HepG2 (cell line): ENCODE data around the gene JMJD6. TPM values are rescaled to one million over a fixed set of nuclear protein-coding genes. Genes with fewer than 3 reads are reported as not detected.

Source experiments
- ATAD3A ChIP-seq: sonication (generic); formaldehyde crosslinking; IDR thresholded peaks from 2 replicates; pipeline ENCODE4 v1.4.0; 2020; ENCODE audit warnings: missing genetic modification reagents
- NR2F1 ChIP-seq, 2 experiments: fragments of 450-650 bp in 1 of 2; formaldehyde crosslinking in 1 of 2; IDR thresholded peaks; 2 replicates each; pipeline versions ENCODE4 v1.5.0 to v1.6.1; 2016 to 2020; ENCODE audit warnings: mild to moderate bottlenecking in 1 of 2, missing compliant biosample characterization in 1 of 2, missing genetic modification reagents in 1 of 2, moderate library complexity in 1 of 2
- NRL ChIP-seq: sonication (generic); formaldehyde crosslinking; IDR thresholded peaks from 2 replicates; pipeline ENCODE4 v1.5.0; 2020; ENCODE audit warnings: missing genetic modification reagents, mild to moderate bottlenecking, moderate library complexity, borderline replicate concordance
- RBM39 ChIP-seq: fragments of 200-400 bp; formaldehyde crosslinking; IDR thresholded peaks from one replicate; pipeline ENCODE4 v1.6.1; 2018; ENCODE audit warnings: antibody characterized with exemption, mild to moderate bottlenecking, low read depth, low read length; ENCODE audit not compliant: poor library complexity, severe bottlenecking
- ZNF230 ChIP-seq: sonication (generic); formaldehyde crosslinking; IDR thresholded peaks from 2 replicates; pipeline ENCODE4 v1.4.0; 2020; ENCODE audit warnings: mild to moderate bottlenecking, missing genetic modification reagents
- ZNF468 ChIP-seq: sonication (generic); formaldehyde crosslinking; IDR thresholded peaks from 2 replicates; pipeline ENCODE4 v1.8.0; 2022; ENCODE audit warnings: mild to moderate bottlenecking, moderate library complexity, missing genetic modification reagents
- ZNF703 ChIP-seq: sonication (generic); formaldehyde crosslinking; IDR thresholded peaks from 2 replicates; pipeline ENCODE4 v1.5.1; 2020; ENCODE audit warnings: missing genetic modification reagents, mild to moderate bottlenecking, moderate library complexity, borderline replicate concordance
- ZNF83 ChIP-seq: sonication (generic); formaldehyde crosslinking; IDR thresholded peaks from 2 replicates; pipeline ENCODE4 v1.4.0; 2020; ENCODE audit warnings: missing genetic modification reagents, mild to moderate bottlenecking, borderline replicate concordance
- ZSCAN29 ChIP-seq: sonication (generic); formaldehyde crosslinking; conservative IDR thresholded peaks from 2 replicates; pipeline ENCODE4 v1.4.0; 2020; ENCODE audit warnings: mild to moderate bottlenecking, missing genetic modification reagents
- ZSCAN9 ChIP-seq: IDR thresholded peaks from 2 replicates; pipeline ENCODE4 v1.6.1; 2016; ENCODE audit warnings: borderline replicate concordance
- polyA plus RNA-seq, 8 experiments: library from polyadenylated mRNA; depleted of rRNA in 3 of 8; stranded (reverse) in 7 of 8; unstranded in 1 of 8; fragments of >200 nt; fragmentation: Illumina TruSeq in 4 of 8; extraction: Trizol in 4 of 8; gene quantifications; 2 replicates each; pipeline versions ENCODE4 v1.2.1 to v1.2.3, GENCODE V29; 2011 to 2016; ENCODE audit warnings: low read depth in 4 of 8, missing spikeins in 1 of 8, mixed read lengths in 1 of 8; ENCODE audit not compliant: insufficient read depth in 1 of 8
- total RNA-seq, 5 experiments: library from RNA; depleted of rRNA; stranded (reverse); fragments of >200 nt; fragmentation: Illumina TruSeq; extraction: Trizol; gene quantifications; 2 replicates each; pipeline ENCODE4 v1.2.3, GENCODE V29; 2016; ENCODE audit warnings: low read depth in 1 of 5
- TF ChIP-seq, protein P1 (sequence below): IDR thresholded peaks from 2 replicates; pipeline ENCODE4 v1.6.1; 2016; ENCODE audit warnings: missing compliant biosample characterization, missing genetic modification reagents, borderline replicate concordance
- TF ChIP-seq, protein P2 (sequence below): sonication (generic); formaldehyde crosslinking; IDR thresholded peaks from 2 replicates; pipeline ENCODE4 v1.4.0; 2020; ENCODE audit warnings: mild to moderate bottlenecking, missing genetic modification reagents
- TF ChIP-seq, protein P3 (sequence below): sonication (generic); formaldehyde crosslinking; IDR thresholded peaks from 2 replicates; pipeline ENCODE4 v1.4.0; 2020; ENCODE audit warnings: mild to moderate bottlenecking, missing genetic modification reagents

JMJD6 gene
- total and polyA plus RNA-seq, 2 of the 13 experiments (the other 11 are each of a cell fraction or from before 2014, with no cell fraction given) = 33.6 to 41.0 TPM

DNA sequence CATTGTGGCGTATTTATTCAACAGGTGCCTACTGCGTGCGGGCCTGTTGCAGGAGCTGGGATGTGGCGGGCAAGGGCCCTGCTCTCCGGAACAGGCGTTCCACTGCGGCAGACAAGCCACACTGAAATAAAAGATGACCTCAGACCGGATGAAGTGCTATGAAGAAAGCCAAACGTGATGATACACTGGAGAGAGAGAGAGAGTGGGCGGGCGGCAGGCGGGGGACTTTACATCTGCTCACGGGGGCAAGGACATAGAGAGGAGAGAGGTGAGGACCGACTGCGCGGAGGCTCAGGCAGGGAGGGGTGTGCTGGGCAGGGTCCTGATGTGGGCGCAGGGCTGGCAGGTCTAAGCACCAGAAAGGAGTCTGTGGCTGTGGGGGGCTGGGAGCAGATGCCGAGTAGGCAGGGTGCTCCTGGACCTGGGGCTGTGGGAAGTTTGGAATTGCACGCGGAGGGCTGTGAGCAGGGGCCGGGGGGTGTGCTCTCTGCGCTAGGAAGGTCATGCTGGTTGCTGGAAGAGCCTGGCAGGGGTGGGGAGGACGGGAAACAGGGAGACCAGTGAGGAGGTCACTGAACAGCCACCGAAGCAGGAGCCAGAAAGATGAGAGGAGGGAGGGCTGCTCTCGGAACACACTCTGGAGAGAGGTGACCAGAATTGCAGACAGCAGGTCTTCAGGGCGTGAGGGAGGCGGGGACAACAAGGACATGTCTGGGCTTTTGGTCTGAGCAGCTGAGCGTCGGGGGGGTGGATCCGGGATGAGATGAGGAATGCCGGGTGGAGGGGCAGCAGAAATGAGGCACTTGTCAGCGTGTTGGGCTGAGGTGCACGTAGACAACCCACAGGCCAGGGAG is 25.6 kb downstream of the JMJD6 start (continued):
- TF ChIP-seq ZNF83 (CRISPR knock-in tag) = peak; percentile 98
- TF ChIP-seq NR2F1 (CRISPR knock-in tag; IDR thresholded peaks at IDR 0.05) = peak in 1 of 2 experiments; percentile 56; a peak in 2 of 4 replicates
- TF ChIP-seq ZSCAN9 (CRISPR knock-in tag) = no peak
- TF ChIP-seq, protein P1, sequence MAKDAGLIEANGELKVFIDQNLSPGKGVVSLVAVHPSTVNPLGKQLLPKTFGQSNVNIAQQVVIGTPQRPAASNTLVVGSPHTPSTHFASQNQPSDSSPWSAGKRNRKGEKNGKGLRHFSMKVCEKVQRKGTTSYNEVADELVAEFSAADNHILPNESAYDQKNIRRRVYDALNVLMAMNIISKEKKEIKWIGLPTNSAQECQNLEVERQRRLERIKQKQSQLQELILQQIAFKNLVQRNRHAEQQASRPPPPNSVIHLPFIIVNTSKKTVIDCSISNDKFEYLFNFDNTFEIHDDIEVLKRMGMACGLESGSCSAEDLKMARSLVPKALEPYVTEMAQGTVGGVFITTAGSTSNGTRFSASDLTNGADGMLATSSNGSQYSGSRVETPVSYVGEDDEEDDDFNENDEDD (CRISPR knock-in tag) = peak; percentile 54; the same call in 1 of the 2 replicates
- peak; percentile 33; the same call in 1 of the 2 replicates for TF ChIP-seq NRL (CRISPR knock-in tag)
- no peak for TF ChIP-seq ZNF703 (CRISPR knock-in tag)
- TF ChIP-seq ATAD3A (CRISPR knock-in tag) = no peak
- TF ChIP-seq, protein P2, sequence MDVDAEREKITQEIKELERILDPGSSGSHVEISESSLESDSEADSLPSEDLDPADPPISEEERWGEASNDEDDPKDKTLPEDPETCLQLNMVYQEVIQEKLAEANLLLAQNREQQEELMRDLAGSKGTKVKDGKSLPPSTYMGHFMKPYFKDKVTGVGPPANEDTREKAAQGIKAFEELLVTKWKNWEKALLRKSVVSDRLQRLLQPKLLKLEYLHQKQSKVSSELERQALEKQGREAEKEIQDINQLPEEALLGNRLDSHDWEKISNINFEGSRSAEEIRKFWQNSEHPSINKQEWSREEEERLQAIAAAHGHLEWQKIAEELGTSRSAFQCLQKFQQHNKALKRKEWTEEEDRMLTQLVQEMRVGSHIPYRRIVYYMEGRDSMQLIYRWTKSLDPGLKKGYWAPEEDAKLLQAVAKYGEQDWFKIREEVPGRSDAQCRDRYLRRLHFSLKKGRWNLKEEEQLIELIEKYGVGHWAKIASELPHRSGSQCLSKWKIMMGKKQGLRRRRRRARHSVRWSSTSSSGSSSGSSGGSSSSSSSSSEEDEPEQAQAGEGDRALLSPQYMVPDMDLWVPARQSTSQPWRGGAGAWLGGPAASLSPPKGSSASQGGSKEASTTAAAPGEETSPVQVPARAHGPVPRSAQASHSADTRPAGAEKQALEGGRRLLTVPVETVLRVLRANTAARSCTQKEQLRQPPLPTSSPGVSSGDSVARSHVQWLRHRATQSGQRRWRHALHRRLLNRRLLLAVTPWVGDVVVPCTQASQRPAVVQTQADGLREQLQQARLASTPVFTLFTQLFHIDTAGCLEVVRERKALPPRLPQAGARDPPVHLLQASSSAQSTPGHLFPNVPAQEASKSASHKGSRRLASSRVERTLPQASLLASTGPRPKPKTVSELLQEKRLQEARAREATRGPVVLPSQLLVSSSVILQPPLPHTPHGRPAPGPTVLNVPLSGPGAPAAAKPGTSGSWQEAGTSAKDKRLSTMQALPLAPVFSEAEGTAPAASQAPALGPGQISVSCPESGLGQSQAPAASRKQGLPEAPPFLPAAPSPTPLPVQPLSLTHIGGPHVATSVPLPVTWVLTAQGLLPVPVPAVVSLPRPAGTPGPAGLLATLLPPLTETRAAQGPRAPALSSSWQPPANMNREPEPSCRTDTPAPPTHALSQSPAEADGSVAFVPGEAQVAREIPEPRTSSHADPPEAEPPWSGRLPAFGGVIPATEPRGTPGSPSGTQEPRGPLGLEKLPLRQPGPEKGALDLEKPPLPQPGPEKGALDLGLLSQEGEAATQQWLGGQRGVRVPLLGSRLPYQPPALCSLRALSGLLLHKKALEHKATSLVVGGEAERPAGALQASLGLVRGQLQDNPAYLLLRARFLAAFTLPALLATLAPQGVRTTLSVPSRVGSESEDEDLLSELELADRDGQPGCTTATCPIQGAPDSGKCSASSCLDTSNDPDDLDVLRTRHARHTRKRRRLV (CRISPR knock-in tag) = no peak
- TF ChIP-seq, protein P3, sequence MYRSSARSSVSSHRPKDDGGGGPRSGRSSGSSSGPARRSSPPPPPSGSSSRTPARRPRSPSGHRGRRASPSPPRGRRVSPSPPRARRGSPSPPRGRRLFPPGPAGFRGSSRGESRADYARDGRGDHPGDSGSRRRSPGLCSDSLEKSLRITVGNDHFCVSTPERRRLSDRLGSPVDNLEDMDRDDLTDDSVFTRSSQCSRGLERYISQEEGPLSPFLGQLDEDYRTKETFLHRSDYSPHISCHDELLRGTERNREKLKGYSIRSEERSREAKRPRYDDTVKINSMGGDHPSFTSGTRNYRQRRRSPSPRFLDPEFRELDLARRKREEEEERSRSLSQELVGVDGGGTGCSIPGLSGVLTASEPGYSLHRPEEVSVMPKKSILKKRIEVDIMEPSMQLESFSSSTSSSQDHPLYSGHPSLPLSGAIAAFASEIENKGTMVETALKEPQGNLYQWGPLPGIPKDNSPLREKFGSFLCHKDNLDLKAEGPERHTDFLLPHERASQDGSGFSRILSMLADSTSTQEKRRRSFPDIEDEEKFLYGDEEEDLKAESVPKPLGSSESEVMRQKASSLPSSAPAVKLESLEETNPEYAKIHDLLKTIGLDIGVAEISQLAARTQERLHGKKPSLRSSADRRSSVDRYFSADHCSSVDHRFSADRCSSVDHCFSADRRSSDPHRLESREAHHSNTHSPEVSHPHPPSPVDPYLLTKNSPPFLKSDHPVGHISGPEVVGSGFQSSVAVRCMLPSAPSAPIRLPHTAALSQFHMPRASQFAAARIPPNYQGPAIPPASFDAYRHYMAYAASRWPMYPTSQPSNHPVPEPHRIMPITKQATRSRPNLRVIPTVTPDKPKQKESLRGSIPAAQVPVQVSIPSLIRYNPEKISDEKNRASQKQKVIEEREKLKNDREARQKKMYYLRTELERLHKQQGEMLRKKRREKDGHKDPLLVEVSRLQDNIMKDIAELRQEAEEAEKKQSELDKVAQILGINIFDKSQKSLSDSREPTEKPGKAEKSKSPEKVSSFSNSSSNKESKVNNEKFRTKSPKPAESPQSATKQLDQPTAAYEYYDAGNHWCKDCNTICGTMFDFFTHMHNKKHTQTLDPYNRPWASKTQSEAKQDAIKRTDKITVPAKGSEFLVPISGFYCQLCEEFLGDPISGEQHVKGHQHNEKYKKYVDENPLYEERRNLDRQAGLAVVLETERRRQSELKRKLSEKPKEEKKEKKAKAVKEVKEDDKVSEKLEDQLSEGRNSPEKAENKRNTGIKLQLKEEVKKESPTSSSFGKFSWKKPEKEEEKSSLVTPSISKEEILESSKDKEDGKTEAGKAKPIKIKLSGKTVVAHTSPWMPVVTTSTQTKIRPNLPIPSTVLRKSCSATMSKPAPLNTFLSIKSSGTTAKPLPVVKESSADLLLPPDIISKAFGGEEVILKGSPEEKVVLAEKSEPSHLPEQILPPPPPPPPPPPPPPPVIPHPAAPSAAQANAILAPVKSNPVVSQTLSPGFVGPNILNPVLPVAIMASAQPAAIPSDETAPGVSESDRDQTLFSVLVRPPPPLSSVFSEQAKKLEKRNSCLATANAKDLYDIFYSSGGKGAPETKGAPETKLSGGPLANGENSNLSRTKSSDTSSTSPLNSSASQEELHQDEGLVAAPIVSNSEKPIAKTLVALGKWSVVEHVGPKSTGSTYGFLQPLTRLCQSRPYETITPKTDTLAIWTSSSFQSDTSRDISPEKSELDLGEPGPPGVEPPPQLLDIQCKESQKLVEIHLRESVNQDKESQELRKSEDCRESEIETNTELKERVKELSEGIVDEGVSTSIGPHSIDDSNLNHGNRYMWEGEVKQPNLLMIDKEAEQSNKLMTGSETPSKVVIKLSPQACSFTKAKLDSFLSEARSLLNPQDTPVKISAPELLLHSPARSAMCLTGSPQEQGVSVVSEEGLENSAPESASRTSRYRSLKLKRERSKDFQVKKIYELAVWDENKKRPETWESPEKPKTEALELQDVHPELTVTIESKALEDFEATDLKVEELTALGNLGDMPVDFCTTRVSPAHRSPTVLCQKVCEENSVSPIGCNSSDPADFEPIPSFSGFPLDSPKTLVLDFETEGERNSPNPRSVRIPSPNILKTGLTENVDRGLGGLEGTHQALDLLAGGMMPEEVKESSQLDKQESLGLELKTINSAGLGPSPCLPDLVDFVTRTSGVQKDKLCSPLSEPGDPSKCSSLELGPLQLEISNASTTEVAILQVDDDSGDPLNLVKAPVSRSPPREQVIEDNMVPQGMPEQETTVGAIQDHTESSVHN = 0 out of 2 replicates have a peak, but pooled peaks have one; percentile 16
- peak; percentile 43 for TF ChIP-seq RBM39
- TF ChIP-seq ZNF230 (CRISPR knock-in tag) = peak; percentile 57; the same call in 1 of the 2 replicates
- peak; percentile 69 for TF ChIP-seq ZSCAN29 (CRISPR knock-in tag)
- TF ChIP-seq ZNF468 (CRISPR knock-in tag) = no peak
